NCI-H128 (cell line): Measurements from ENCODE around the gene SAE1.
A peak's percentile ranks its signal among the peaks of the same experiment; 100 is the strongest.

ENCODE experiments used
- DNase-seq: peaks from one replicate; lab custom pipeline; 2025; ENCODE audit not compliant: unreplicated experiment; lab: John Stamatoyannopoulos, UW

SAE1 gene

DNA sequence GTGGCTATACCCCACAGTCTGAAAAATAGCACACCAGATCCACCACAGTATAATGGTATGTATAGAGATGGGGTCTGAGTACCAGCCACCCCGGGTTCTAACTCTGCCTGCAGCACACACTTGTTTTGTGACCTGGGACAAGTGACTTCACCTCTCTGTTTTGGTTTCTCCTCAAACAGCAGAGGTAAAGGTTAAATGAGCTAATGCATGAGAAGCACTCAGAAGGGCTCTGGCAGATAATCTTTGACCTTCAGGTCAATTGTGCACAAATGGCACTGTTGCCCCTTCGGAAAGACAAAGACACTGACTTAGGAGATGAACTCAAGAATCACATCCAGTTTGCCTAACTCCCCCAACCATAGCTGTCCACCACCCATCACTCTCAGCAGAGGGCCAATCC is 24.8 kb upstream of the SAE1 start:
- DNase-seq: no peak

DNA sequence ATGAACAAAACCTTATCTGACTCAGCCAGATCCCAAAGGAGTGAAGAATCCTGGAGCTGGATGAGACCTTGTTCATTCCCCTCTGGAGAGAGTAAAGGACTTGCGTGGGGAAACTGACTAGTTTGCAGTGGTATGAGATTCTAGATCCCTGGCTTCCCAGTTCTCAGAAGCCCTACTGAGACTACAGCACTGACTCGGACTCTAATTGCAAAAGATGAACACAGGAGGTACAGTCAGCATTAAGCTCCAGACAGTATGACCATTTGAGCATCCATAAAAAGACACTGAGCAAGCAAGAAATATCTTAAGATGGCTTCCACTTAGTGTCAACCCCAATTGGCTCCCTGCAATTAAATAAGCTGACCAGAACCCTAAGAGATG is 23.8 kb upstream of the SAE1 start:
- DNase-seq: no peak

DNA sequence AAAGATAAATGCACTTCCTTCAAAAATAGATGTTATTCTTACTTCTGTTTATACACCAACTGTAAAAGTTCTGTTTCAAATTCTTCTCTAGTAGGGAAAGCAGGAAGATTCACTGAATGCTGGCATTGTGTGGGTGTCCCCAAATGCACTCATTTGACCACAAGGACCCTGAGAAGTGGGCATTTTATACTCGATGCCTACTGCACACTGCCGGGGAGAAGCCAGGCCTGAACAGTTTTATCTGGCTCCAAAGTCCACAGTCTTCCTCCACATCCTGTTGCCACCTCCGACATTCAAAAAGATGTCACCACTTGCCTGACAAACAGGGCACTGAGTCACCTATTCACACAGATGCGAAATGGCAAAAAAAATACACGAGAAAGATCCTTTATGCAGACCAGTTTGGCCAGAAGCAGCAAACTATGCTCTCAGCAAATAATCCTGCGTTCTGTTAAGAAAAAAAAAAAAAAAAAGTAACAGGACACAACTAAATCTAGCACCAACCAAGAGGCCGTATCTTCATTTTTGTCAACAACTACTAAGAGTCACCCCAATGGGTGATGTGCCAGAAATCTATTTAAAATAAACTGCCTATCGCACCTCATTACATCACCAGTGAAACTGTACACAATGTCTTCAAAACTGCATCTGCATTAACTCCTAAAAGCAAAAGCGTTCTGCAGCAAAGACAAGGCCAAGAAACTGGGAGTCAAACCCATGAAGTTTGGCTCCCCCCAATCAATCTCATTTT is 23.3 kb upstream of the SAE1 start:
- DNase-seq: no peak

DNA sequence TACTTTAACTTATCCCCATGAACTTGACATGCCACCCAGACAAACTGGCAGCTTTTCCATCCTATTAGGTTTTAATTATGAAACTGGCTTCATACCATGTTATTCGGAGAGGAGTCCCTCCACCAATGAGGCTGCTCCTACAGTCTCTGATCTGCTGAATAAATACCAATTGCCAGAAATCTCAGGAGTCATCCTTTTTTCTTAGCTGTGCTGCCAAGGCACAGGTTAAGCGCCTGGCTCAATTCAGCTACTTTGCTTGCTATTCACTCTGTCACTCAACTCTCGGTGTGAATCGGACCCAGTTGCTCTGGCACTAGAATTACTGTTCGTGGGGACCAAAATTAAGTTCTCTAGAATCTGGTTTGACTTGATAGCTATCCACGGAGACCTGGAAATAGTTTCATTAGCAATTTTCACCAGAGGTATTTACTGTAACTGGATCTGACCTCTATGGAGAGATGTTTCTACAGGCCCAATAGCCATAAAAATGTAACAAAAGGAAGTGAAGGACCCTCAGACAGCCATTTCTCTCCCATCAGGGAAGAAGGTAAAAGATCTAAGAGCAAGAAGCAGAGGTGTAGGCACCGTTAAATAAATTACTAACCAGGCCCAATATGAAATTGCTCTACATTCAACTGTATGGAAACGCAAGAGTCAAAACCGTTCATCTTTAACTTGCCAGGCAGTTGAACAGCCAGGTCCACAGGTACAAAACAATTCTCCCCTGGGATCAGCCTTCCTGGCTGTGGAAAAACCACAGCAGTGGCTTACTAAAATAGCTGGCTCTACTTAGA is 22.5 kb upstream of the SAE1 start:
- no peak for DNase-seq

DNA sequence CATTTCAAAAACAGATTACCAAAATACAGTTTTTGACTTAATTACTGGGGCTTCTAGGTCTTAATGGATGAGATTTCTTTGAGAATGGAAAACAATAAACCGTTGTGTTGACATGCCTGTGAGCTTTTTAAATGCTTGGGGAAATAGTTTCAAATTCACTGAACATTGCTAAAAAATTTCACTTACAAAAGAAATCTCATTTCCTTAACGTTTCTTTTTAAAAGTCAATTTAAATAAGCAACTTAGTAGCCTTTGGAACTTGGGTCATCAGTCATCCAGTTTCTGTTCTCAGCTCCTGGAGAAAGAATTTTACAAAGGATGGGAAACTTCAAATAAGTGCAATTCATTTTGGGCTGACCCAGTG is 21.5 kb upstream of the SAE1 start:
- no peak for DNase-seq

DNA sequence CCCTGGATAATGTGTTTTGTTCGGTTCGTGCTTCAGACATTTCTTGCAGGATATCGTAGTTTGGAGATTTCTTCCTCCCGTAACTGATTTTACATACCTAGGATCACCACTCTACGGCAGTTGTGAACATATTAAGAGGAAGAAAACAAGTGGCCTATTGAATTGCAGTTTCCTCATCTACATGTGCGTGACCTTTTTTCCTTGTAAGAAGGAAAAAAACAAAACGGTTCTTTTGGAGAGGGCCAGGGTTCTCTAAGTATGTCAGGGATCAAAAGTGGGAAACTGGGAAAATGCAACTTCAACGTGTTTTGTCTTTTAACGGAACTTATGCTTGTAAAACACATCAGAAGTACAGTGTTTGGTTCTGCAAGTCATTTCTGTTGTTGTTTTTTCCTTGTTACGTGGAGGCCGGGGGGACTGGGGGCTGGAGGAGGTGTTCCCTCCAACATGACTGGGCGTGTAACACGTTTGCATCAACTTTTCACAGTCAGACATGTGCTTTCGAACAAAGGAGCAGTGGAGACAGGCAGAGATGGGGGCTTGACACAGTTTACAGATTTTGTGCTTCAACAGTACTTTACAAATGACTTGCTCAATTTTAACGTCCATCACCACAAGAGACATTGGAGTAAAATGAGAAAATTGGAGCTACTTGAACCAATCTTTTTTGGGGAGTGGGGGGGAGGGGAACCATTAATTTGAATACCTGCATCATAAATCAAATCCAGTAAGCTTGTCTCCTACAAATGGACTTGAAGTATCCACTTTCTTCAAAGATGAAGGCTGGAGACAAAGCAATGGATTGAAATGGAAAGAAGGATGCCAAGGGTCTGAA is 20.9 kb upstream of the SAE1 start:
- no peak for DNase-seq

DNA sequence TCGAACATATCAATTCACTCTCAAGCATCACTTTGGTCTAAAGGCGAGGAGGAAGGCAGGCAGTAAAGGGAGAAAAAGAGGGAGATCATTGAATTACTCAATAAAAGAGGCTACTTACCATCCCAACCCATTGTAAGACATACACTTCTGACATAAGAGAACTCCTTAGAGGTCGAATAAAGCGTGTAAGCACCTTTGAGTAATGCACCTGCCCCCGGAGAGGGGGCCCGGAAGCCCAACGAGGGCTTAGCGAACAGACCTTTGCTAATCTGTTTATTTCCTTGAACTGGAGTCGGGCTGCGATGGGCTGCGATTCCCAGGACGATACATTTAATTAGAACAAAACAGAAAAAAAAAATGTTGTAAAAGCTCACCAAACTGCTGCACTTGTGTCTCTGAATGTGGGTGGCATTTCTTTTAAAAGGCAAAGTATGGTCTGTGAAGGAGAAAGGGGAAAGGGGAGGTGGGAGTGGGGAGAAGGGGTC is 20.1 kb upstream of the SAE1 start:
- DNase-seq: no peak

DNA sequence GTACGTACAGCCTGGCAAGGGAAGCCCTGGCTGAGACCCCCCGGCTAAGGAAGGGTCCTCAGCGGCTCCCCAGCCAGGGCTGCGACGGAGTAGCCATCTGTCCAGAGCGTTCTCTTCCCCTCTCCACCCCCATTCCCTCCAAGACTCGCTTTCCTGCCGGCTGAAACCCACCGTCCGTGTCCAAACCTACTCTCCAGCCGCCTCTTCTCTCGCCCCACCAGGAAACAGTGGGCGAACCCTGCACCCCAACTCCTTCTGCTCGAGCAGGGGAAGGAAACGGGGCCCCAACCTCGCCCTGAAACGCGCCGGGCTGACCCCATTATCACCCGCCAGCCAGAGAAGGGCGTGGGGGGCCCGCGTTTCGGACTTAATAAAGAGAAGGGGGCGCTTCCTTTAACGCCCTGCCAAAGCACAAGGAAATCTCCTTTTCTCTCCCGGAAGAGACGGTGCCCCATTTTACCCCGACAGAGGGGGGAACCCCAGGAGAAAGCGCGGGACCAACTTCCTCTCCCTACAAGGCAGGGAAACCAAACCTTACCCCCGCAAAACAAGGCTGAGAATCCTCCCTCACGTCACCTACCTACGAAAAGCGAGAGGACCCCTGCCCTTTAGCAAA is 19.5 kb upstream of the SAE1 start:
- no peak for DNase-seq

DNA sequence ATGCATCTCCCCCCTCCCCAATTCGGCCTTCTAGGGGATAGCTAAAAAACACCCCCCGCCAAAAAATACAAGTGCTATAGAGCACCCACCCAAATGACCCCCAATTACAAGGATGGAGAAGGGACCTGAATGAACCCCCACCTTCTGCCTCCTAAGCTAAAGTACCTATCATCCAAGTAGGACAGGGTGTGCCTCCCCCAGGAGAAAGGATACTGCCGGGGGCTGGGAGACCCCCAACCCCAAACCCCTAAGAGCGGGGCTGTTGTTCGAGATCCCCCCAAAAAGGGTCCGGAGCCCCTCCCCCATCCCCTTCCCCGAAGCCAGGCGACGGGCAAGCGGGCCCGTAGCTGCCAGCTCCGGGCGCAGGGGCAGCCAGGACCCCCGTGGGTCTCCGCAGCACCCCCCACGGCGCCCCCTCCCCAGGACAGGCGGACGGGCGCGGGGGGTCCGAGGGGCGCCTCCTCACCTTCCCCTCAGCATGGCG is 18.9 kb upstream of the SAE1 start:
- no peak for DNase-seq

DNA sequence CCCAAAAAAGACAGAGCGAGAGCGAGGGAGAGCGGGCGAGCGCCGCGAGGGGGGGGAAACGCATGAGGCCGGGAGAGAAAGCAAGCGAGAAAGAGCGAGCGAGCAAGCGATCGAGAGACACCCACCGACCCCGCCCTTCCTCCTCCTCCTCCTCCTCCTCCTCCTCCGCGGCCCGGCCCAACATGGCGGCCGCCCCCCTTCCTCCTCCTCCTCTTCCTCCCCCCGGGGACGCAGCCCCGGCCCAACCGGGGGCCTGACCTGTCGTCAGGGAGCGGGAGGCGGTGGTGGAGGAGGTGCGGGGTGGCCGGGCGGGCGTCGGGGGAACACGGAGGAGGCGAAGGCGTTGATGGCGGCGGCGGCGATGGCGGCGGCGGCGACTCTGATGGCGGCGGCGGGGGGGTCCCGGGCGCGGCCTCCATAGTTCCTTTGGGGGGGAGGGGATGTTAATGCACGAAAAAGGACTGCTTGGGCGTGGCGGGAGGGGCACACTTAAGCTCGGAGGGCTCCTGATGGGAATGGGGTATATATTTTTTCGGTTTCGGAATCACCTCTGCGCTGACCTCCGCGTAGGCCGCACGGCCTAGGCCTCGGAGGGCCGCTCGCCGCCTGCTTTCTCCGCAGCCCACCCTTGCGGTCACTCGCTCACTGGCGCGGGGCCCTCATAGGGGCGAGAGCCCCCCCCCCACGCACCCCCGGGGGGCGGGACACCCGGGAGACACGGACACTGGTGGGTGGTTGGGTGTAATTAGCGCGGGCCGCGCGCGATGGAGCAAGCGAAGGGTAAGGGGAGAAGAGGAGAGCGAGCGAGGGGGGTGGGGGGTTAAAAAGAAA is 18.3 kb upstream of the SAE1 start:
- peak; percentile 60 for DNase-seq

DNA sequence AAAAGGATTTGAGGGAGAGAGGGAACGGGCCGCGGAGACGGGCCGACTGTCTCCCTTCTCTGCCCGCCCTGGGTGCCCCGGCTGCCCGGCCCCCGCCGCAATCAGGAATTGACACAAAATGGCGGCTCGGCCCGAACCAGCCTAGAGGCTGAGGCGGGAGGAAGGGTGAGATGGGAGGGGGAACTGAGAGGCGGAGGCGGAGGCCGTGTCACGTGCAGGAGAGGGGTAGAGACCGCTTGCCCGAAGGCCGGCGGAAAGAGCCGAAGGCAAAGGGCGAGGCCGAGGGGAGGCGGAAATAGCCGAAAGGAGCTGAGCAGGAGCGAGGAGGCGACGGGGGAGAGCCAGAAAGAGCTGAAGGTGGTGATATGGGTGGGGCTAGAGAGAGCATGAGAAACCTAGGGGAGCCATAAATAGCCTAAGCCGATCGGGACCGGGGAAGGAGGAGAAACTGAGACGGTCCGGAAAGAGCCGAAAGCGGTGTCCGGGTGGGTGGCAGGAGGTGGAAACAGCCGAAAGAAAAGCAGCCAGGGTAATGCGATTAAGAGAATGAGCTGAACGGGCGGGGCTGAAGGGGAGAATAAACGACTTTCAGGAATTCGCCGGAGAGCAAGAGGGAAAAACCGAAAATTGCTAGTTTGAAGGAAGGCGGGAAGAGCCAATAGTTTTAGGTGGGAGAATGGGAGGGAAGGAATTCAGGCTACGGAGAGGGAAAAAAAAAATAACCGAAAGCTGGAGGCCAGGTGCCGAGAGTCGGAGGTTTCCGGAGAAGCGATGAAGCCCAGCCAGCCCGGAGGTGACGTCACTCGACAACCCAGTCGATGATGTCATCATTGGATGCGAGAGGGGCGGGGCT is 17.4 kb upstream of the SAE1 start, which contains the start of gene ZC3H4:
TSS of gene ZC3H4 (minus strand) at position 780 of the 853 bp plus-strand sequence. CDS start 1,192 bp downstream, outside the sequence.
- peak; percentile 99 for DNase-seq

DNA sequence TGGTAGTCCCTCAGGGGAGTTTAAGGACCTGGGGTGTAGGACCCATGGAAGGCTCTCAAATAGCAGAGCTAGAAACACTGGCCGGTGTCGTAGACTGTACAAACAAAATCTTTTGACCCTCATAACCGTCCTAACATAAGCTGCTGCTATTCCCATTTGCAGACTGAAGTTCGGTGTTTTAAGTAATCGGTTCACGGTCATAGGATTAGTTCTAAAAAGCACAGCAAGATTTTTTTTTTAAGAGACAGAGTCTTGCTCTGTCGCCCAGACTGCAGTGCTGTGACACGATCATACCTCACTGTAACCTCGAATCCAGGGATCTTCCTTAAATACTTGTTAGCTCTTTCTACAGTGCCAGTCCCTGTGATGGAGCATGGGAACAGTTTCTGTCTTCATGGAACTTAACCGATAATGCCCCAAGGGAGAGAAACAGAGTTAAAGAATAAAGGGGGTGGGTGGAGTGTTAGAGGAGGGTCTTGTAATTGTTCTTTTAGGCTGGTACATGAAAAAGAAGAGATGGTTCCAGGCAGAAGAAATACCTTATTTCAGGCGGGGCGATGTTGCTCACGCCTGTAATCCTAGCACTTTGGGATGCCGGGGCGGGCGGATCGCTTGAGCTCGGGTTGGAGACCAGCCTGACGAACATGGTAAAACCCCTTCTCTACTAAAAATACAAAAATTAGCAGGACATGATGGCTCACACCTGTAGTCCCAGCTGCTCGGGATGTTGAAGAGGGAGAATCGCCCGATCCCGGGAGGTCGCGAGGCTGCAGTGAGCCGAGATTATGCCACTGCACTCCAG is 16.6 kb upstream of the SAE1 start:
- DNase-seq: no peak

DNA sequence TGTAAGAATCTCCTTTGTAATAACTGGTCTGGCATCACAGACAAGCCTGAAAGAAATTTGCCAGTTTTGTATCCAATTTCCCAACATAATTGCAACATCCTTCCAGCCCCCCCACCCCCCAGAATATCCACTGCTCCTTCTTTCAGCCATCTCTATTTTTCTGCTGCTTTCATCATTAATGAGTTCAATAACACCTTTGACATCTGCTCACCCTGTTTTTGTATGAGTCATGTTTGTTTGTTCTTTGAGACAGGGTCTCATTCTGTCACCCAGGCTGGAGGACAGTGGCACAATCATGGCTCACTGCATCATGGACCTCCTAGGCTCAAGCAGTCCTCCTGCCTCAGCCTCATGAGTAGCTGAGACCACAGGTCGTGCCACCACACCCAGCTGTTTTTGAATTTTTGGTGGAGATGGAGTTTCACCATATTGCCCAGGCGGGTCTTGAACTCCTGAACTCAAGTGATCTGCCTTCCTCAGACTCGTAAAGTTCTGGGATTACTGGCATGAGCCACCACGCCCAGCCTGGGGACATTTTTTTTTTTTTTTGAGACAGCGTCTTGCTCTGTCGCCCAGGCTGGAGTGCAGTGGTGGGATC is 10.1 kb upstream of the SAE1 start:
- DNase-seq: no peak

DNA sequence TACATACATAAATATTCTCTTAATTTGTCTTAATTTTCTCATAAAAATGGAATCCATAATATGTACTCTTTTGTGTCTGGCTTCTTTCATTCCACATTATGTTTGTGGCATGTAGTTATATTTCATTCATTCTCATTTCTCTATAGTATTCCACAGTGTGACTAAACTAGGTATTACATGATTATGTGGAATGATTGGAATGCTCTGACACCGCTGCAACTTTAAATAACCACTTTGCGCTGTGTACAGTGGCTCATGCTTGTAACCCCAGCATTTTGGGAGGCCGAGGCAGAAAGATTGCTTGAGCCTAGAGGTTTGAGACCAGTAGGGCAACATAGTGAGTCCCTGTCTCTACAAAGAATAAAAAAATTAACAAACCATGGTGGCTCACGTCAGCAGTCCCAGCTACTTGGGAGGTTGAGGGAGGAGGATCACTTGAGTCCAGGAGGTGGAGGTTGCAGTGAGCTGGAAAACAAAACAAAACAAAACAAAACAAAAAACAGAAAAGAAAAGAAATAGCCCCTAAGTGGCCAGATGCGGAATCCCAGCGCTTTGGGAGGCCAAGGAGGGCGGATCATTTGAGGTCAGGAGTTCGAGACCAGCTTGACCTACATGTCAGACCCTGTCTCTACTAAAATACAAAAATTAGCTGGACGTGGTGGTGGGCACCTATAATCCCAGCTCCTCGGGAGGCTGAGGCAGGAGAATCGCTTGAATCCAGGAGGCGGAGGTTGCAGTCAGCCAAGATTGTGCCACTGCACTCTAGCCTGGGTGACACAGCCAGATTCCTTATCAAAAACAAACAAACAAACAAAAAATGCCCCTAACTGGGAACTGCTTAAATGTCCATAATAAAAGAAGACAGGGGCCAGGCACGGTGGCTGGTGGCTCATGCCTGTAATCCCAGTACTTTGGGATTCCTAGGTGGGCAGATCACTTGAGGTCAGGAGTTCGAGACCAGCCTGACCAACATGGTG is 8.0 kb upstream of the SAE1 start:
- DNase-seq: no peak

DNA sequence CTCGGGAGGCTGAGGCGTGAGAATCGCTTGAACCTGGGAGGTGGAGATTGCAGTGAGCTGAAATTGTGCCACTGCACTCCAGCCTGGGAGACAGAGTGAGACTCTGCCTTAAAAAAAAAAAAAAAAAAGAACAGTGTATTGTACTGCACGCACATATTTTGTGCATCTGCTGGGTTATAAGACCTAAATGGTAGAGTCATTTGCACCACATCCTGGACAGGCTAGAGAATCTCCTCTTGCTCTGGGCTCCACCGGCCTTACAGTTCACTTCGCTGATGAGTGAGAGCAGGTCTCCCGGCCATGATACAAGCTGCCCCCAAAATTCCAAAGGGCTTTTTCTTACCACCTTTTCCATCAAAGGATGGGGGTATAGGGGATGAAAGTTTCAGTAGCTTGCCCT is 7.2 kb upstream of the SAE1 start:
- DNase-seq: no peak

DNA sequence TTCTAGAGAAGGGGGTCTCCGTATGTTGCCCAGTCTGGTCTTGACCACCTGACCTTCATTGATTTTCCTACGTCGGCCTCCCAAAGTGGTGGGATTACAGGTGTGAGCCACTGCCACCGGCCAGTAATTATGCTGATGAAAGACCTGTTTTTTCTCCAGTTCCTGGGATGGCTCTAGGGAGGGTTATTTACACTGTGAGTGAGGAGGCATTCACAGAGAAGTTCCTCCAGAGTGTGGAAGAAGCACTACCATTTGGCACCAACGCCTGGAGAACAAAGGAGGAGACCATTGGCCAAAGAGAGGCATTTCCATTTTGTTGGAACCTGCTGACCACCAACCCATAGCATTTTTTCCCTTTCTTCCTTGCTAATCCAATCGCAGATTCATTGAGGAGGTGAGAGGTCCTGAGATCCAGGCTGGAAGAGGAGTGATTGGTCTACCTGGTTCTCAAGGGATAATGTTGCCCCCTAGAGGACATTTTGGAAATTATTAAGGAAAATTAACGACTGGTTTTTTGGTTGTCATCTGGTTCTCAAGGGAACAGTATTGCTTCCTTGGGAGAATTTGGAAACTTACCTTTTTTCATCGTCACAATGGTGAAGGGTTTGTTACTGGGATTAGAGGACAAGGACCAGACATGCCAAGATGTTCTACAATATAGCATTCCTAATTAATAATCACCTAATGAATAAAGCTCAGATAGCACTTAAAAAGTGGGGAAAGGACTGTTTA is 5.5 kb upstream of the SAE1 start:
- DNase-seq: peak; percentile 65
